ENCODE results near the gene ZFP62.

Gene ZFP62

GRCh38 chr5:180852495-180852894 lies 8.6 kb downstream of the ZFP62 start:
- H3K4me3 ChIP-seq (ENCODE audit: low read depth, low read length): no peak overlapping the region
- no peak for TF ChIP-seq CTCF (IDR thresholded peaks at IDR 0.05; ENCODE audit: low read depth, low read length)

GRCh38 chr5:180850434-180851078 lies 10.5 kb downstream of the ZFP62 start:
- no peak for TF ChIP-seq CTCF (IDR thresholded peaks at IDR 0.05; ENCODE audit: low read depth, low read length)
- H3K4me3 ChIP-seq (ENCODE audit: low read depth, low read length): no peak overlapping the region

GRCh38 chr5:180849827-180850226 lies 11.2 kb downstream of the ZFP62 start:
- TF ChIP-seq CTCF (IDR thresholded peaks at IDR 0.05; ENCODE audit: low read depth, low read length): no peak
- H3K4me3 ChIP-seq (ENCODE audit: low read depth, low read length): no peak overlapping the region

GRCh38 chr5:180848878-180849277 lies 12.2 kb downstream of the ZFP62 start:
- TF ChIP-seq CTCF (IDR thresholded peaks at IDR 0.05; ENCODE audit: low read depth, low read length): no peak
- no peak overlapping the region for H3K4me3 ChIP-seq (ENCODE audit: low read depth, low read length)

GRCh38 chr5:180848265-180848664 lies 12.8 kb downstream of the ZFP62 start:
- TF ChIP-seq CTCF (IDR thresholded peaks at IDR 0.05; ENCODE audit: low read depth, low read length): no peak
- H3K4me3 ChIP-seq (ENCODE audit: low read depth, low read length): no peak overlapping the region

- H3K4me3 ChIP-seq (ENCODE audit: low read depth, low read length): no peak overlapping the region
- TF ChIP-seq CTCF (IDR thresholded peaks at IDR 0.05; ENCODE audit: low read depth, low read length): no peak
Observed at GRCh38 chr5:180847026-180847425, 14.1 kb downstream of the ZFP62 start.

- TF ChIP-seq CTCF (IDR thresholded peaks at IDR 0.05; ENCODE audit: low read depth, low read length): no peak
- no peak overlapping the region for H3K4me3 ChIP-seq (ENCODE audit: low read depth, low read length)
Observed at GRCh38 chr5:180844858-180845257, 16.2 kb downstream of the ZFP62 start.

Measured in WI38 (cell line).